HepG2 (cell line): ENCODE measurements around the gene USH2A. TPM values are rescaled to one million over a fixed set of nuclear protein-coding genes. Genes with fewer than 3 reads are reported as not detected.

Experiments
- ATAC-seq: fragments of 200-7000 bp; cut with Tn5 transposase; 3 replicates; pipeline ENCODE4 v1.9.1; 2020; ENCODE audit warnings: mild to moderate bottlenecking, moderate library complexity
- BruUV-seq: library from RNA; stranded (reverse); fragments of 400-500 nt; replicated peaks from 2 replicates; lab custom pipeline; 2021; lab: Mats Ljungman, UMichigan
- CTCF ChIA-PET: fragments of 300-600 bp; formaldehyde crosslinking; extraction: SDS; loops from one replicate; lab custom pipeline; 2021; ENCODE audit warnings: low total read pairs, inconsistent platforms, low intra/inter-chr PET ratio; lab: Yijun Ruan, JAX
- POLR2A ChIA-PET: fragments of 350-600 bp; sonication (Branson Sonifier 250); formaldehyde crosslinking; loops from one replicate; lab custom pipeline; 2020; ENCODE audit warnings: antibody characterized with exemption, inconsistent platforms; lab: Yijun Ruan, JAX
- DNase-seq: peaks from one replicate; pipeline ENCODE4 v3.0.0-alpha.2; 2015; ENCODE audit warnings: low spot score
- FAIRE-seq: peaks from 3 replicates; lab custom pipeline; 2011; peaks lifted over from hg19 to GRCh38; lab: Jason Lieb, UNC
- H2AFZ ChIP-seq: one replicate; pipeline ENCODE4 v1.6.1; 2011; ENCODE audit warnings: low read length, inconsistent platforms
- H3K27ac ChIP-seq: fragments of 300-600 bp; 3 replicates; pipeline ENCODE4 v1.8.0; 2011; ENCODE audit warnings: mixed run types, mild to moderate bottlenecking, mixed read lengths, low read length, inconsistent platforms; ENCODE audit not compliant: insufficient read depth; ENCODE audit errors: extremely low read length
- H3K27me3 ChIP-seq, 2 experiments: fragments of 200-600 bp in 1 of 2; 2 replicates in 1 of 2; 3 replicates in 1 of 2; pipeline versions ENCODE4 v1.6.0 to v1.8.0; 2011; ENCODE audit warnings: low read length in 2 of 2, mild to moderate bottlenecking in 2 of 2, moderate library complexity in 2 of 2, inconsistent platforms in 1 of 2; ENCODE audit not compliant: insufficient read depth in 2 of 2, control insufficient read depth in 1 of 2
- H3K36me3 ChIP-seq, 2 experiments: fragments of 200-600 bp in 1 of 2; replicated peaks in 1 of 2; 2 replicates in 1 of 2; 3 replicates in 1 of 2; pipeline versions ENCODE4 v1.5.1 to v1.8.0; 2011; ENCODE audit warnings: low read length in 2 of 2, inconsistent platforms in 1 of 2; ENCODE audit not compliant: insufficient read depth in 2 of 2, control insufficient read depth in 1 of 2
- H3K4me1 ChIP-seq: 2 replicates; pipeline ENCODE4 v1.5.1; 2012; ENCODE audit warnings: low read length, inconsistent platforms; ENCODE audit not compliant: insufficient read depth
- H3K4me2 ChIP-seq: 2 replicates; pipeline ENCODE4 v1.6.0; 2011; ENCODE audit warnings: low read depth, low read length, inconsistent platforms
- H3K4me3 ChIP-seq, 3 experiments: fragments of 200-600 bp in 1 of 3; sonication (generic), shearing (Covaris generic) in 1 of 3; replicated peaks in 1 of 3; 2 replicates each; pipeline ENCODE4 v1.5.1; 2011 to 2016; ENCODE audit warnings: low read length in 3 of 3, inconsistent platforms in 2 of 3, low read depth in 2 of 3, mild to moderate bottlenecking in 2 of 3, control low read depth in 1 of 3, mixed read lengths in 1 of 3; ENCODE audit not compliant: insufficient read depth in 1 of 3
- H3K79me2 ChIP-seq: one replicate; pipeline ENCODE4 v1.6.1; 2011; ENCODE audit warnings: low read length, inconsistent platforms; ENCODE audit not compliant: insufficient read depth
- H3K9ac ChIP-seq: 2 replicates; pipeline ENCODE4 v1.6.0; 2011; ENCODE audit warnings: mild to moderate bottlenecking, low read depth, low read length, inconsistent platforms; ENCODE audit not compliant: insufficient read depth
- H3K9me3 ChIP-seq: 2 replicates; pipeline ENCODE4 v1.5.1; 2012; ENCODE audit warnings: mild to moderate bottlenecking, low read length
- H4K20me1 ChIP-seq: 2 replicates; pipeline ENCODE4 v1.6.0; 2011; ENCODE audit warnings: inconsistent platforms, mild to moderate bottlenecking, low read length, moderate library complexity; ENCODE audit not compliant: insufficient read depth
- ARNT2 ChIP-seq: sonication (generic); formaldehyde crosslinking; IDR thresholded peaks from 2 replicates; pipeline ENCODE4 v1.8.0; 2022; ENCODE audit warnings: mild to moderate bottlenecking, low read depth, missing genetic modification reagents, moderate library complexity
- CEBPB ChIP-seq: IDR thresholded peaks from 2 replicates; pipeline ENCODE4 v1.6.1; 2011; ENCODE audit warnings: low read depth, low read length, improper control_type of control experiment, borderline replicate concordance
- DBP ChIP-seq: sonication (generic); formaldehyde crosslinking; IDR thresholded peaks from 2 replicates; pipeline ENCODE4 v1.4.0; 2020; ENCODE audit warnings: missing genetic modification reagents; ENCODE audit errors: not compliant biosample characterization
- HMGA1 ChIP-seq: sonication (generic); formaldehyde crosslinking; conservative IDR thresholded peaks from 2 replicates; pipeline ENCODE4 v1.4.0; 2020; ENCODE audit warnings: missing genetic modification reagents
- HNF1A ChIP-seq, 2 experiments: sonication (generic) in 1 of 2; formaldehyde crosslinking in 1 of 2; IDR thresholded peaks; 2 replicates each; pipeline versions ENCODE4 v1.4.0 to v1.6.1; 2016 to 2020; ENCODE audit warnings: borderline replicate concordance in 1 of 2, low read depth in 1 of 2, mild to moderate bottlenecking in 1 of 2, missing genetic modification reagents in 1 of 2
- POLR2AphosphoS2 ChIP-seq: IDR thresholded peaks from 2 replicates; pipeline ENCODE4 v1.6.1; 2011; ENCODE audit warnings: low read depth, low read length, improper control_type of control experiment
- SNRNP70 ChIP-seq: fragments of 200-400 bp; formaldehyde crosslinking; IDR thresholded peaks from 2 replicates; pipeline ENCODE4 v1.6.1; 2017; ENCODE audit warnings: mild to moderate bottlenecking, low read depth, low read length, moderate library complexity
- SSRP1 ChIP-seq: IDR thresholded peaks from 2 replicates; pipeline ENCODE4 v1.6.1; 2016; ENCODE audit warnings: control low read depth
- ZFP90 ChIP-seq: sonication (generic); formaldehyde crosslinking; IDR thresholded peaks from 2 replicates; pipeline ENCODE4 v1.8.0; 2022; ENCODE audit warnings: missing genetic modification reagents, mild to moderate bottlenecking, inconsistent platforms, borderline replicate concordance
- ZNF326 ChIP-seq: sonication (generic); formaldehyde crosslinking; IDR thresholded peaks from 2 replicates; pipeline ENCODE4 v1.4.0; 2020; ENCODE audit warnings: missing genetic modification reagents, borderline replicate concordance
- ZNF772 ChIP-seq: sonication (generic); formaldehyde crosslinking; IDR thresholded peaks from 2 replicates; pipeline ENCODE4 v1.5.0; 2020; ENCODE audit warnings: mild to moderate bottlenecking, missing genetic modification reagents
- WGBS: methylation state at CpG from one replicate; pipeline ENCODE4 v1.1.6; 2017; ENCODE audit warnings: low lambda C conversion rate; 5-methylcytosine and 5-hydroxymethylcytosine counted together
- in situ Hi-C: cut with HindIII; loops from 2 replicates; pipeline ENCODE4 v1.10.0; 2017; ENCODE audit warnings: low pct_unique_long_range_greater_than_20kb; ENCODE audit not compliant: extremely low pct_ligation_motif_present
- intact Hi-C: fragments of 100-400 bp; cut with micrococcal nuclease; formaldehyde crosslinking; loops from one replicate; pipeline ENCODE4 v1.10.0; 2022; ENCODE audit not compliant: unreplicated experiment
- polyA plus RNA-seq, 8 experiments: library from polyadenylated mRNA; depleted of rRNA in 3 of 8; stranded (reverse) in 7 of 8; unstranded in 1 of 8; fragments of >200 nt; fragmentation: Illumina TruSeq in 4 of 8; extraction: Trizol in 4 of 8; gene quantifications; 2 replicates each; pipeline versions ENCODE4 v1.2.1 to v1.2.3, GENCODE V29; 2011 to 2016; ENCODE audit warnings: low read depth in 4 of 8, missing spikeins in 1 of 8, mixed read lengths in 1 of 8; ENCODE audit not compliant: insufficient read depth in 1 of 8
- total RNA-seq, 5 experiments: library from RNA; depleted of rRNA; stranded (reverse); fragments of >200 nt; fragmentation: Illumina TruSeq; extraction: Trizol; gene quantifications; 2 replicates each; pipeline ENCODE4 v1.2.3, GENCODE V29; 2016; ENCODE audit warnings: low read depth in 1 of 5
- TF ChIP-seq, protein P1 (sequence below): sonication (generic); formaldehyde crosslinking; IDR thresholded peaks from 2 replicates; pipeline ENCODE4 v1.5.0; 2020; ENCODE audit warnings: mild to moderate bottlenecking, missing genetic modification reagents

USH2A gene
- total and polyA plus RNA-seq, 2 of the 13 experiments (the other 11 are each of a cell fraction or from before 2014, with no cell fraction given) = 0.02 TPM; not detected in 1

DNA sequence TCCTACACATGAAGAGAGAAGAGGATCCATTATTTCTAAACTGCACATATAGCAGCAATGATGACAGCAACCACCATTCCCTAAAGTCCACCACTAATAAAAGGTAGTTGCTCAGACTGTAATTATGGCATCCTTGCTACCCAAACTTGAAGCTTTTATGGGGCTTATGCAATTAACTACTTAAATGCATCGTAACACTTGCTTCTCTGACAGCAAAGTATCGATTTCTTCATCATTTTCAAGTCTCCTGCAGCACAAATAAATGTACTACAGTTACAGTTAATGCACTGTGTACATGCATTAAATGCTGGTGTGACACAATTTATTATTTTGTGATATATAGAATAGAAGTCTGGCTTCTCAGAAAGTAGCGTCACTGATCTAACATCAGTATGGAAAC lies 241.7 kb downstream of the USH2A start:
- WGBS = 31% methylated on average over 3 of the region's 3 CpGs
- POLR2A ChIA-PET = no interaction called here

GRCh38 chr1:216178281-216178680 lies 245.0 kb downstream of the USH2A start:
- ChIA-PET CTCF (no interaction called here), POLR2A (no interaction called here)
- ATAC-seq = no peak
- H3K27me3 ChIP-seq = no peaks in the 10 kb centered on the region
- no peaks in the 10 kb centered on the region for H3K79me2 ChIP-seq
- H3K4me3 ChIP-seq = no peak overlapping the region
- no peak overlapping the region for H3K9ac ChIP-seq
- in situ Hi-C loops = no loop called here
- intact Hi-C loops = no loop called here
- no peak overlapping the region for H3K27ac ChIP-seq
- H3K9me3 ChIP-seq = no peaks in the 10 kb centered on the region
- no peaks in the 10 kb centered on the region for H3K4me1 ChIP-seq
- H3K36me3 ChIP-seq = no peaks in the 10 kb centered on the region
- no peak for FAIRE-seq
- no TSS peak for BruUV-seq
- DNase-seq = no peak
- H2AFZ ChIP-seq = no peak overlapping the region
- no peak overlapping the region for H3K4me2 ChIP-seq
- H4K20me1 ChIP-seq = no peaks in the 10 kb centered on the region
- no peak for TF ChIP-seq ZNF326 (CRISPR knock-in tag)
- TF ChIP-seq ZNF772 (CRISPR knock-in tag) = no peak
- TF ChIP-seq DBP (CRISPR knock-in tag) = no peak
- no peak for TF ChIP-seq HNF1A (IDR thresholded peaks at IDR 0.05; ENCODE audit: low read depth)
- no peak for TF ChIP-seq HNF1A (CRISPR knock-in tag; IDR thresholded peaks at IDR 0.05; ENCODE audit: borderline replicate concordance)

More for the DNA sequence above, 241.7 kb downstream of the USH2A start:
- Histone ChIP-seq H3K4me1 (no peaks in the 10 kb centered on the region), H3K79me2 (no peaks in the 10 kb centered on the region), H3K27ac (no peak overlapping the region), H3K4me3 (no peak overlapping the region), H3K4me2 (no peak overlapping the region), H3K36me3 (no peaks in the 10 kb centered on the region), H2AFZ (no peak overlapping the region), H3K27me3 (no peaks in the 10 kb centered on the region), H3K9ac (no peak overlapping the region), H3K9me3 (no peaks in the 10 kb centered on the region), H4K20me1 (no peaks in the 10 kb centered on the region)
- CTCF ChIA-PET = no interaction called here
- TF ChIP-seq, protein P1, sequence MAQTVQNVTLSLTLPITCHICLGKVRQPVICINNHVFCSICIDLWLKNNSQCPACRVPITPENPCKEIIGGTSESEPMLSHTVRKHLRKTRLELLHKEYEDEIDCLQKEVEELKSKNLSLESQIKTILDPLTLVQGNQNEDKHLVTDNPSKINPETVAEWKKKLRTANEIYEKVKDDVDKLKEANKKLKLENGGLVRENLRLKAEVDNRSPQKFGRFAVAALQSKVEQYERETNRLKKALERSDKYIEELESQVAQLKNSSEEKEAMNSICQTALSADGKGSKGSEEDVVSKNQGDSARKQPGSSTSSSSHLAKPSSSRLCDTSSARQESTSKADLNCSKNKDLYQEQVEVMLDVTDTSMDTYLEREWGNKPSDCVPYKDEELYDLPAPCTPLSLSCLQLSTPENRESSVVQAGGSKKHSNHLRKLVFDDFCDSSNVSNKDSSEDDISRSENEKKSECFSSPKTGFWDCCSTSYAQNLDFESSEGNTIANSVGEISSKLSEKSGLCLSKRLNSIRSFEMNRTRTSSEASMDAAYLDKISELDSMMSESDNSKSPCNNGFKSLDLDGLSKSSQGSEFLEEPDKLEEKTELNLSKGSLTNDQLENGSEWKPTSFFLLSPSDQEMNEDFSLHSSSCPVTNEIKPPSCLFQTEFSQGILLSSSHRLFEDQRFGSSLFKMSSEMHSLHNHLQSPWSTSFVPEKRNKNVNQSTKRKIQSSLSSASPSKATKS = no peak
- TF ChIP-seq HMGA1 (CRISPR knock-in tag) (no peak), ZFP90 (CRISPR knock-in tag) (no peak), CEBPB (no peak), POLR2AphosphoS2 (no peak), SNRNP70 (no peak), ARNT2 (no peak), SSRP1 (no peak)
- no TSS peak for BruUV-seq
- in situ Hi-C loops (no loop called here), intact Hi-C loops (no loop called here)
- FAIRE-seq (no peak), ATAC-seq (no peak), DNase-seq (no peak)
